HG03108 (cell line): ENCODE data around the gene PARP11.

Experiments used
- ATAC-seq: cut with Tn5 transposase; IDR thresholded peaks from one replicate; pipeline ENCODE4 v1.9.1; 2021; ENCODE audit warnings: moderate library complexity; ENCODE audit not compliant: unreplicated experiment

Gene PARP11

GRCh38 chr12:3872800-3873636 lies at the start of gene PARP11:
TSS of gene PARP11 (minus strand) at chr12:3873399. CDS start at chr12:3873229, 170 bp downstream.
- peak; percentile 93 for ATAC-seq

- ATAC-seq, result no peak
Measured at GRCh38 chr12:3922033-3922432, 48.8 kb upstream of the PARP11 start.

GRCh38 chr12:3921526-3921925 lies 48.3 kb upstream of the PARP11 start:
- no peak for ATAC-seq

DNA sequence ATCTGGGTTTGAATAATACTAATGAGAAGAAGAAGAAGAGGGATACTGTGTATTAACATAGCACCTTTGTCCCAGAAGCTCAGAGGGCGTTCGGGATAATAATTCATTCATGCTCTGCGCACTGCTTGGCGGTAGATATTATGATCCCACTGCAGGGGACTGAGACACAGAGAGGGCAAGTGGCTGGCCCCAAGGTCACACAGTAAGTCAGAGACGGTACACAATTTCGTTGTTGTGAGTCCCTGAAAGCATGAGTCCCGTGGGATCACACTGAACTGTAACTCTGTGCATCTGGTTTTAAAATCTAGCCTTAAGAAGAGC lies 47.9 kb upstream of the PARP11 start:
- ATAC-seq, result no peak

GRCh38 chr12:3920351-3921150 lies 47.4 kb upstream of the PARP11 start:
- ATAC-seq, result no peak

GRCh38 chr12:3913278-3913677 lies 40.1 kb upstream of the PARP11 start:
- ATAC-seq, result no peak

GRCh38 chr12:3912863-3913262 lies 39.7 kb upstream of the PARP11 start:
- ATAC-seq, result no peak

GRCh38 chr12:3911409-3911808 lies 38.2 kb upstream of the PARP11 start:
- no peak for ATAC-seq

DNA sequence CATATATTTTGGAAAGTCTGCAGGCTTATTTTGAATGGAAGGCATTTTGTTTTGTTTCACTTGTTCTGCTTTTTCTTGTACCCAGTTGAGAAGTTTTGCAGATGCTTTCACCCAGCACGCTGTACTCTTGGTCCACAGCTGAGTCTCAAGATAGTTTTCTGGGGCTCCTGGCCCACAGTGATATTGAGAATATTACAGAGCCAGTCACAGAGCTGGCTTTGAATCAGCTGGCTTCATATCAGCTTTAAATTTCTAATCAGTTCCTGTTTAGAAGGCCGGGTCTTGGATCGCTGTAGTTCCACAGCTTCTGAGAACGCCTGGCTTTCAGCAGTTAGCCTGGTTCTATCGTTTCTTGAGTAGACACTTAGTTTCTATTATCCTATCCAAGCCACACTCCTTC lies 32.5 kb upstream of the PARP11 start:
- no peak for ATAC-seq

- no peak for ATAC-seq
Measured at GRCh38 chr12:3904999-3905398, 31.8 kb upstream of the PARP11 start.

DNA sequence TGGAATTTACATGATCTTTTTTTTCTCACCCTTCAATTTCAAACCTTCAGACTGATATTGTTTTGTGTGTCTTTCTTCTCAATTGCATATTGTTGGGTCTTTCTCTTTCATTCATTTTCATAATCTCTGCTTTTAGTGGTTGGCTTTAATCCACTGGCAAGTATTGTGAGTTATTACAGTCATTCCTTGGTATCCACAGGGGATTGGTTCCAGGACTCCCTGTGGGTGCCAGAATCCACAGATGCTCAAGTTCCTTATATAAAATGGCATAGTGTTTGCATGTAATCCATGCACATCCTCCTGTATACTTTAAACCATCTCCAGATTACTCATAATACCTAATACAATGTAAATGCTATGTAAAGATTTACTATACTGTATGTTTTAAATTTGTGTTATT lies 29.7 kb upstream of the PARP11 start:
- ATAC-seq, result no peak

DNA sequence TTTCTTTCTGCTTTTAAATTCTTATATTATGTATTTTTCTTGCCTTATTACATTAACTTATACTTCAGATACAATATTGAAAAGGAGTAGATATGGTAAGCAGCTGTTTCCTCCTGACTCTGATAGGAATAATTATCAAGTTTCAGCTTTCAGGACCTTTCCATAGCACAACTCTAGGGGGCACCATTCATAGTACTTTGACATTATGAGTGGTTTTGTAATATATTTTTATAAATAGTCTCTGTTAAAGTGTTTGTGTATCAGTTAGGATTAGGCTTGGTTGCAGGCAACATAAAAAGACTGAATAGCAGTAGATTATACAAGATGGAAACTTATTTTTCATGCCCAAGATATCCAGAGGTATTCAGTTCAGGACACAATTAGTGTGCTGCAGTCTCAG lies 27.9 kb upstream of the PARP11 start:
- ATAC-seq, result no peak

- ATAC-seq, result no peak
Measured at GRCh38 chr12:3898756-3899155, 25.6 kb upstream of the PARP11 start.

DNA sequence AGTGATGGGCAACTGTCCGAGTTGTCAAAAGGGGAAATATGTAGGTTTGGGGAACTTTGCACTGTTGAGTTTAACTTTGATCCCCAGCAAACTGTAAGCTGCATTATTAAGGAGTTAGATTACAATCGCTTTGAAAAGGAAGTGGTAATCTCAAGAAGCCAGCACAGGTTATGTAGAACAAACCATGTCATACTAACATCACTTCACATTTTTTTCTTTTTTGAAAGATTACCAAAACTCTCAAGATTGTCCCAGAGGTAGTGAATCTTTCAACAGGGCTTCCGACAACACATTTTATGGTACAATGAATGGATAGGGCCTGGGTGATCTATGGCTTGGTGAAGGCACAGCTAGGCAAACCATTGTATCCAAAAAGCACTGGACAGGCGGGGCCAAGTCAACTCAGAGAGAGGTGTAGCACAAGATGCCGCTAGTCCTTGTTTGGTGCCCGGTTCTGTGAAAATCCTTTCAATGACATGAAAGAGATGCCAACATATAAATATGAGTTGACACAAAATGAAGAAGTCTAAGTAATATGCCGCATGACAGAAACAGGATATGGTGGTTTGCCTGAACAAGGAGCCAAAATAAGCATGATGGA lies 24.3 kb upstream of the PARP11 start:
- ATAC-seq, result no peak

GRCh38 chr12:3896801-3897351 lies 23.7 kb upstream of the PARP11 start:
- ATAC-seq, result no peak

DNA sequence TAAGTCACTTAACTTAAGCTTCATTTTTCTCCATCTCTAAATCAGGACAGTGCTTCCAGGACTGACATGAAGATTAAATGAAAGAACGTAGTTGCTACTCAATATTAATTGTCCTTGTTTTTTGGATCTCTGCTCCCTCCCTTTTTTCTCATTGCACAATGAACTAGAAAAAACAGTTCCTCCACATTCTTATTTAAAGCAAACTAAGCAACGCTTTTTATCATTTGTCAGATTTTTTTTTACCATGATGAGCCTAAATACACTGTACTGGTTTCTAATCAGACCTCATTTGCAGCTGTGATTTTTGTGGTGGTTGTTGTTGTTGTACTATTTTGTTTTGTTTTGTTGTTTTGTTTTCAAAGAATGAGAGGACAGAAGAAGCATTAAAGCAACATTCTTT lies 23.2 kb upstream of the PARP11 start:
- ATAC-seq, result no peak

GRCh38 chr12:3892631-3893030 lies 19.4 kb upstream of the PARP11 start:
- ATAC-seq, result no peak

- ATAC-seq, result no peak
Measured at GRCh38 chr12:3891201-3891600, 18.0 kb upstream of the PARP11 start.

GRCh38 chr12:3888659-3889058 lies 15.5 kb upstream of the PARP11 start:
- ATAC-seq, result no peak

GRCh38 chr12:3885277-3886094 lies 12.3 kb upstream of the PARP11 start:
- ATAC-seq, result no peak

DNA sequence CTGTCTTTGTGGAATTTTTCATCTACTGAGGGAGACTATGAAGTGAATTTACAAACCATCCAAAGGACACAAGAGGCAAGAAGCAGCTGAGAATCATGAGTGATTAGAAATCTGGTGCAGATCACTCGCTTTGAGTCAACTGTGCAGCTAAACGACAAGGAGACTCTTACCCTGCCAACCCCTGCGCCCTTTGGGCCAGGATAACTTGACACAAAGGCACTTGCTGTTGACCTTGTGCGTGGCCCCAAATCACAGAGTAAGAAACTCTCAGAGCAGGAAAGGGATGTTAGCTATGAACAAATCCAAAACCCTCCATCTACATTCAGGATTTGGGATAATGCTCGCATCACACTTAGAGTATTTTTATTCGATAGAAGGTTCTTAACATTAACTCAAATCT lies 11.5 kb upstream of the PARP11 start:
- ATAC-seq, result no peak
